T-helper 2 cell treated with Interferon-gamma antibody and Interleukin-4, amounts not matched to agents 100 ng/mL and 5 ng/mL, for 36 hours (primary cell): ENCODE measurements around the gene KIAA1217. TPM values are rescaled to one million over a fixed set of nuclear protein-coding genes. Genes with fewer than 3 reads are reported as not detected.

Experiments used
- intact Hi-C: fragments of 100-400 bp; cut with micrococcal nuclease; formaldehyde crosslinking; loops from one replicate; pipeline ENCODE4 v1.15.1; 2023
- total RNA-seq: library from RNA; stranded (reverse); gene quantifications from 2 replicates; pipeline ENCODE4 v1.2.3, GENCODE V29; 2022

KIAA1217 gene
- total RNA-seq, 1 donor from 2014 or later: 0.36 TPM

DNA sequence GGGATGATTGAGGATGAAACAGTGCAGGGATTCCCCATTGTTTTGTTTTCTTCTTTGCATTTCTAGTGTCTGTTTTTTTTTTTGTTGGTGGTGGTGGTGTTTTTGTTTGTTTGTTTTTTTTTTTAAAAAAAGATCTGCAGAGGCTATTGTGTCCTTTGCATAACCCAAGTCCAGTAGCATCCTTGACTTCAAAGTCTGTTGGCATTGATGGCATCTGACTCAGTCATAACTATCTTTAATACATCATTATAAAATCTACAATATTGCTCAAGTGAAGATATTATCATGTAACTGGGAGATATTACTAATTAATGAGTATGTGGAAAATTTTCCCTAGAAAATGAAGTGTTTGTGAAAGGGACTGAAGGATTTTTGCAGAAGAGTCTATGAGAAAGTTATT lies 70.2 kb downstream of the KIAA1217 start:
- intact Hi-C loops: no loop called here

GRCh38 chr10:24287559-24288195 lies 78.7 kb downstream of the KIAA1217 start:
- intact Hi-C loops: no loop called here

GRCh38 chr10:24288581-24288980 lies 79.6 kb downstream of the KIAA1217 start:
- intact Hi-C loops: no loop called here

DNA sequence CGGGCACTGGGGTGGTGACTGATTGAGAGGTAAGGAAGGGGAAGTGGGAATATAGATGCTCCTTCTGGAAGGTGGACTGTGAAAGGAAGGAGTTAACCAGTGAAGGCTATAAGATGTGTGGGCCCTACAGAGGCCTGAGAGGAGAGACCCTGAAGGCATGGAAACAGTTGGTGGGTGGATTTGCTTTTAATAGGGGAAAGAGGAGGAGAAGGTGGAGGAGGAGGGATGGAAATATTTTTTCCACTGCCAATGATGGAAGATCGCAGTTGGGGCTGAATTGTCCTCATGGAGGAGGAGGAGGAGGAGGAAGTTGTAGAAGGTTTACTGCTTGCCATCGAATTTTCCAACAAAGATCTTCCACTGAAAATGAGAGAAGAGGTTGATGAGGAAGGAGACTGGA lies 80.3 kb downstream of the KIAA1217 start:
- intact Hi-C loops: no loop called here

- intact Hi-C loops: no loop called here
These were observed 83.7 kb downstream of the KIAA1217 start for GRCh38 chr10:24292304-24293293.

DNA sequence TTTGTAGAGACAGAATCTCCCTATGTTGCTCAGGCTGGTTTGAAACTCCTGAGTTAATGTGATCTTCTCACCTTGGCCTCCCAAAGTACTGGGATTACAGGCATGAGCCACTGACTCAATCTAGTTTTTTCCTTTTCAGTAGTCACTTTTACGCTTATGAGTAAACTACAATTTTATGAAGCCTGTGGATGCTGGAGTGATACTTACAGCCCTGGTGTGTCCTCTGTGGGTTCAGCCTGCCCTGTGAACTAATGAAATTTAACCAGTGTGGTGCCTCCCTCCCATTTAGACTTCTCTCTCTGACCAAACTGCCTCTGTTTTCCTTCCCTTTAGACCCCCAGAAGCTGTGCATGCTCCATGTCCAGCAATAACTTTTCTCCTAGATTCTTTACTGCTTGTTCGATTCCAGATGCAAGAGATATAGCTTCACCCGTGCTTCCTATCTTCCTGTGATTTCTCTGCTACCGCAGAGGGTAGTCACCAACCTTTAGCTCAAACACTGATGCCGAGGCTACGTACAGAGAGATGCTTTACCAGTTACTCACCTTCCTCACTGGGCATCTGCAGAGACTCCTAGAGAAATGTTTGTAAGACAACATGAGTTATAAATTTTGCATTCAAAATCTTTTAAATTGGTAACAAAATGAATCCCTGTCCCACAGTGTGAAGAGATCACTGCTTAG lies 90.8 kb downstream of the KIAA1217 start:
- intact Hi-C loops: no loop called here

GRCh38 chr10:24303522-24304310 lies 94.8 kb downstream of the KIAA1217 start:
- intact Hi-C loops: no loop called here

DNA sequence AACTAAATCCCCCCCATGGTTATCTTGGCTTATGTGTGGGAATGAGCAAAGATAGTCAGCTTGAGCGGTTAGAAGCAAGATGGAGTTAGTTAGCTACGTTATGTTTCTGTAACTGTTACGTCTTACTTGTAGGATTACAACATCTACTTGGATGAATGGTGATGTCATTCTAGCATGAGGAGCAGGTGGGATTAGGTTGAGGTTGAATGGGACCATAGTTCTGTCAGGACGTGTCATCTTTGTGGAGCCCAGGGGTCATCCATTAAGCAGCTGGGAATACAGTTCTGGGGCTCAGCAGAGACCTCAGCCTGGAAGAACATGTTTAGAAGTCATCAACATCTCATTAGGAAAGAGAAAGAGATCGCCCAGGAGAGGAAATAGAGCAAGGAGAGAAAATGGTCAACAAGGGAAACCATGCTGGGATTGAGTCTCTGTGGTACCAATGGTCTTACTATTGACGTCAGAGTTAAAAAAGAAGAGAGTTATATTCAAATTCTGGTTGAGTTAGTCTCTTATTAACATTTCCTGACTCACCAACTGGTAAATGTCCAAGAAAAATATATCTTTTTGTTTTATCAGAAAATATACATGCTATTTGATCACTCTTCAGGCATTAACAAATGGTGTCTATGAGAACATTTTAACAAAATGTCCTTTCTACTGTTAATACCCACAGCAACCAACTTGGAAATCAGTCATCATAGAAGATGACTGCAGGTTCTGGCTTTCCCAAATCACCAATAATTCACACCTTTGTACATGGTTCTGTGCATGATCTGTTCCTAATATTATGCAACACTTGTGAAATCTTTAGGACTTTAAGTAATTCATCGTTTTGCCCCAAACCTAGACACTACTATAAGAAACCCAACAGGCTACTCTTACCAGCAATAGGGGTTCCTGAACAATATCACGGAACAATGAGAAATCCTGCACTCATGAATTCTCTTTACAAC lies 96.9 kb downstream of the KIAA1217 start:
- intact Hi-C loops: no loop called here

DNA sequence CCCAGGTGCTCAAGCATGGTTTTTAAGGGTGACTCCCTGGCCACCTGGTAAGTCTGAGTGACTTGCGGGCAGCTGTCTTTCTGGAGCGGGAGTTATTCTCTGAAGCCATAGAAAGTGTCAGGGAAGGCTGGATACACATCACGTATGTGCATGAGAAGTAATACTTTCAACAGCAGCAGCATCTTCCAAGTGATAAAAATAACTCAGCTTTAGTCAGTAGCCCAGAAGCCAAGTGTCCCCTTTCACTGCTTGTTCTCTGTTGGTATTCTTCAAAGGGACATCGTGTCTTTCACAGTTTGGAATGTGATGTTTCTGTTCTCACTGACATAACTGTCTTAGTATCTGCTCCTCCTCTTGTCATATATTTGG lies 97.6 kb downstream of the KIAA1217 start:
- intact Hi-C loops: no loop called here

- intact Hi-C loops: no loop called here
These were observed 98.2 kb downstream of the KIAA1217 start for GRCh38 chr10:24307116-24307515.

GRCh38 chr10:24307696-24308485 lies 99.0 kb downstream of the KIAA1217 start:
- intact Hi-C loops: no loop called here

- intact Hi-C loops: no loop called here
These were observed 101.2 kb downstream of the KIAA1217 start for GRCh38 chr10:24310104-24310503.

- intact Hi-C loops: no loop called here
These were observed 103.0 kb downstream of the KIAA1217 start for GRCh38 chr10:24311888-24312287.

DNA sequence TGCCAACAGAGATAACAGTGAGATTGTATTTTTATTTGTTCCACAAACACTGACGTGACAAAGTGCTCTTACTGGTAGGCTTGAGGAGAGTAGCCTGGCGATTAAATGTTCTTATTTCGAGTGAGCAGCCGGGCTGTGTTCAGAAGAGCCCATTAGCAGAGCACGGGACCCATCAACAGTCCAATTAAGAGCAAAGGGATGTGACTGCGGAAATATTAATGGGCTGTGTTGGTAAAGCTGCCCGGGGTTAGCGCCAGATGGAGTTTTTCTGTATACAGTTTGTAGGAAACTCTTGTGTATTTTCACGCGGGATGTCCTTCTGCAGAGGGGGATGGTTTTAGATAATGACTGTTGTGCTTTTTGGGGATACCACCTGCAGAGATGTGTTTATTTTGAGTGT lies 104.3 kb downstream of the KIAA1217 start:
- intact Hi-C loops: no loop called here

- intact Hi-C loops: no loop called here
These were observed 106.3 kb downstream of the KIAA1217 start for GRCh38 chr10:24315211-24315610.

- intact Hi-C loops: no loop called here
These were observed 109.6 kb downstream of the KIAA1217 start for GRCh38 chr10:24318517-24318916.

- intact Hi-C loops: no loop called here
These were observed 111.4 kb downstream of the KIAA1217 start for GRCh38 chr10:24320373-24320772.

DNA sequence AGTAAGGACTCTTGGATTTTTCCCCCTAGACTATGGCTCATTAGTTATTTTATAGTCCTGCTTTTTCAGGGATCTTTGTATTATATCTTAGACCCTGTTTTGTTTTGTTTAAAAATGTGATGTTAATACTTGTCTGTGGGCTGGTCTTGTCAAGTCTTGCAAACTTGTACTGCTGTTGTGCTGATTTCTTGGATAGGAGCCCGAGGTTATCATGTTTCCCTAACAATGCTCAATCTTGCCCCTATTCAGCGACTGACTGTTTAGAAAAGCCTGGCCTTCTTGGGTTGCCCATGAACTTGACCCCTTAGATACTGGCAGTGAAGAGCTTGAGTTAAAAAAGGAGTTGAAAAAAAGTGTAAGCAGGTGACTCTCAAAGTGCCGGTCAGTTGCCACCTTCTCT lies 115.7 kb downstream of the KIAA1217 start:
- intact Hi-C loops: no loop called here

- intact Hi-C loops: no loop called here
These were observed 122.5 kb downstream of the KIAA1217 start for GRCh38 chr10:24331457-24331856.
